Stimulated activated CD4-positive, alpha-beta T cell treated with anti-CD3 and anti-CD28 coated beads, Interleukin-1b, Interleukin-23, amount 100 ng/mL, for 48 hours (primary cell): ENCODE data around the gene NTN5.
"Not testable (repeated sequence)": the region's sequence is repeated elsewhere in the genome, so short reads cannot be mapped to it uniquely, and the experiment has no call there.

Source experiments
- DNase-seq: peaks from one replicate; pipeline ENCODE4 v3.0.0-alpha.2; 2020

Gene NTN5

GRCh38 chr19:48668761-48669160 lies 4.1 kb downstream of the NTN5 start:
- DNase-seq, result no peak

- no peak for DNase-seq
These were observed 4.5 kb downstream of the NTN5 start for GRCh38 chr19:48668332-48668731.

GRCh38 chr19:48665786-48666185 lies 7.0 kb downstream of the NTN5 start:
- DNase-seq, result no peak

- DNase-seq, result no peak
These were observed 8.3 kb downstream of the NTN5 start for GRCh38 chr19:48664476-48664875.

GRCh38 chr19:48663667-48664066 lies 9.2 kb downstream of the NTN5 start:
- no peak for DNase-seq

GRCh38 chr19:48661711-48662090 lies 11.1 kb downstream of the NTN5 start:
- no peak for DNase-seq

- DNase-seq, result peak; percentile 84
These were observed 11.7 kb downstream of the NTN5 start for GRCh38 chr19:48660852-48661710.

- DNase-seq, result no peak
These were observed 13.0 kb downstream of the NTN5 start for GRCh38 chr19:48659768-48660167.

GRCh38 chr19:48658483-48658882 lies 14.3 kb downstream of the NTN5 start:
- no peak for DNase-seq

- DNase-seq, result not testable (repeated sequence)
These were observed 15.0 kb downstream of the NTN5 start for GRCh38 chr19:48657828-48658227.

- no peak for DNase-seq
These were observed 15.9 kb downstream of the NTN5 start for GRCh38 chr19:48656840-48657474.

GRCh38 chr19:48654299-48655059 lies 18.3 kb downstream of the NTN5 start:
- no peak for DNase-seq

- DNase-seq, result no peak
These were observed 21.2 kb downstream of the NTN5 start for GRCh38 chr19:48651683-48652048.

- no peak for DNase-seq
These were observed 21.7 kb downstream of the NTN5 start for GRCh38 chr19:48650974-48651682.

GRCh38 chr19:48648134-48648533 lies 24.7 kb downstream of the NTN5 start:
- no peak for DNase-seq

GRCh38 chr19:48646722-48647216 lies 26.0 kb downstream of the NTN5 start:
- no peak for DNase-seq

GRCh38 chr19:48646001-48646721 lies 26.7 kb downstream of the NTN5 start, which contains the start of gene CA11:
Gene CA11, minus strand, starts transcription at chr19:48646187. Its CDS starts 555 bp downstream, at chr19:48645632.
- peak; percentile 92 for DNase-seq

- no peak for DNase-seq
These were observed 27.2 kb downstream of the NTN5 start for GRCh38 chr19:48645620-48646000.

- DNase-seq, result peak; percentile 80
These were observed 27.8 kb downstream of the NTN5 start for GRCh38 chr19:48644839-48645619.

GRCh38 chr19:48644355-48644754 lies 28.5 kb downstream of the NTN5 start:
- no peak for DNase-seq

GRCh38 chr19:48642862-48643261 lies 30.0 kb downstream of the NTN5 start:
- DNase-seq, result no peak
